ENCODE results near the gene PDGFD.
A peak's percentile ranks its signal among the peaks of the same experiment; 100 is the strongest.

The PDGFD gene

DNA sequence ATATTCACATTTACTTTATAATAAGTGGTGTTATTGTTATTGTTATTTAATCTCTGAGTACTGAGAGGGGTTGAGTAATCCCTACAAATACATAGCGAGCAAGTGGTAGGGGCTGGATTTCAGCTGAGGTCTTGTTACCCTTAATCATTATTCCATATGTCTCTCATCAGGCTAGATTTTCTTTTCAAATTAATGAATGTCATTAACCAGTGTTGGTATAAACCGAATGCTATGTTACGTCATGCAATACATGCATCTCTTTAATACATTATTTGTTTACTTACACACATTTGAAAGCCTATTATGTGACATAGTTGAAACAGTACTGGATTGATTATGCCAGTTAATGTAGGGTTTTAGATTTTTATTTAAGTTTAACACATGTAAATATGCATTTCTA is 18.9 kb downstream of the PDGFD start:
- no peak for DNase-seq (ENCODE audit: low read depth)

DNA sequence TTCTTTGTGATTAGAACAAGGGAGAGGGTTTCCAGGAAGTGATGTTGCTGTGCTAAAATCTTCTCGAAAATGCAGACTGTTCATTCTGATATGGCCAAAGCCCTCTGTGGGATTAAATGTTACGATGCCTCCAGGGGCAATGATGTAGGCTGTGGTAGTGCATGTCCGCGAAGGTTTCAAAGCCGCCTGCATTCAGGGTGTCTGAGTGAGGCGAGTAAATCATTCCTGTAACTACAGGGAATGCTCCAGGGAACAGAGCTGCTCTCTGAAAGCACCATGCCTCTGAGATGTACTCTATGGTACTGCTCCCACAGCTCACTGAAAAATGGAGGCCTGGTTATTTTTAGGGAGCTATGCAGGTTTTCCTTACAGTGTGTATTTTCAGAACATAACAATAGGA is 21.2 kb downstream of the PDGFD start:
- DNase-seq (ENCODE audit: low read depth), result no peak

DNA sequence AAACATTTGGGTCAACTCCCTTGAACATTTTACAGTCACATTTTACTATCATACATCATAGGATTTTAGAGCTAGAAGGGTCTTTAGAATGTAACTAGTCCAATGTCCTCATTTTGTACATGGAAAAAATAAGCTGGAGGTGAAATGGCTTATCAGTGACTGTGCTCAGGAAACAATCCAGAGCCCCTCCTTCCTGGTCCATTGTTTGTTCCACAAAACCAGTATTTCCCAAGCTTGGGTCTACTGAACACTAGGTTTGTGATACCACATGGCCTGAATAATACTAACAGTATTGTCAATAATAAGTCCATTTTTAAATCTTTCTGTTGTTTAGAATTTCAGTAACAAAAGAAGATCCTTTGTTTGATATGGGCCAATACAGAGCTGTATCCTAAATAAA is 27.1 kb downstream of the PDGFD start:
- DNase-seq (ENCODE audit: low read depth), result no peak

DNA sequence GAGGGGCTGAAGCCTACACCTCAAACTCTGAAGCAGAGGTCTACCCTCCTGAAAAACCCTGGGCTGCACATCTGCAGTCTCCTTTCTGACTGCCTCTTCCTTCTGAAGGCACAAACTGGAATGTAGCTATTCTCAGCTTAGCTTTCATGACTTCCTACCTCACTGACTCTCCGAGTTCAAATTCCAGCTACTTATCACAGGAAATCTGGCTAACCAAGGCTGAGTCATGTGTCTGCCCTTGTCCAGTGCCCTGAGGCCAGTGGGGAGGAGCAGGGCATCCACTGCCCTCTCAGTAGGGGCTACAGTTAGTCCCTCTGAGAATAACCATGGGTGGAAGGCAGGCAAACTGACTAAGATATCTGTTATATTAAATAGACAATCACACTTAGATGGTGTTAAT is 29.2 kb downstream of the PDGFD start:
- DNase-seq (ENCODE audit: low read depth), result no peak

DNA sequence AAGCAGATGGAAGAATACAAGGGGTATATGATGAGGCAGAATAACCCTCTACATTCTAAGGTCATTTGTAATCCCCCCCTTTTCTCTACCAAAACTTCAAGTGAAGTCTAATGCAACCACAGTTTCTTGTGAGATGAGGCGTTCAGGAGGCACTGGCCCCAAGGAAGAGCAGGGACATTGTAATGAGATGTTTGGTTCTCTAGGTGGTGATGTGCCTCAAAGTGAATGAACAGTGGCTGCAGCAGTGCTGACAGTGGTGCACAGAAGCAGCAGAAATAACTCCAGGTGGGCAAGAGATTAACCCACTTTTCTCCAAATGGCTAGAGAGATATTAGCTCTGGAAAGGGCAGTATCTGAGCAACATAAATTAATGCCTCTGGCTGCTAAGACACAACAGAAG is 33.8 kb downstream of the PDGFD start:
- DNase-seq (ENCODE audit: low read depth), result no peak

DNA sequence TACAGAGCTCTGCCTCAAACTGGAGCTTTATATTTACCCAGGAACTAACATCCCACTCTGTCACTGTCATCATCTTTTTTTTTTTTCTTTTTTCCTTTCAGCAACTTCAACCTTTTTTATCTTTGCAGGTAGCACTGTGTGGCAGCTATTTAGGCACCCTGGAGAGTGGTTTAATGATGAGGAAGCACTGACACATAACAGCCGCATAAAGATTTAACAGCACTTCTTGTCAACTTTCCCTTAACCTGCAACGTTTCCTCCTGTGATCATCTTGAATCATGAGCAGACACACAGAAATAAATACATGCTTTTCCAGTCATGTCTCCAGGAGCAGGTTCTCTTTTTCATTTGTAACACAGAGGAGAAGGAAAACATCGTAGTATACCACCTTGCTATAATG is 34.8 kb downstream of the PDGFD start:
- DNase-seq (ENCODE audit: low read depth), result no peak

DNA sequence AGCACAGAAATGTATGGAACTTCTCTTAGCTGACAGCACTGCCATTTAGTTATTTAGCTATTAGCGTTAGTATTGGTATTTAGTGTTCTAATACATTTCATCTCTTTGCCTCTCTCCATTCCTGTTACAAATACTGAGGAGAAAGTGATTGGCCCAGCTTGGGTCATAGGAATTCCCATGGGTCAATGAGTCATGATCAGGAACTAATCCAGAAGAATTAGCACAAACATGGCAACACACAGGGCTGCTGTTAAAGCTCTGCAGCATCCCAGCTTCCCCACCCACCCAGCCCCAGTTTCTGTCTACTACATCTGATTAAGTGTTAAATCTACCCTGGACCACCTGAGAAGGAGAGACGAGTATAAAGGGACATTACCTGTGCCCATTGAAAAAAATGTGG is 36.1 kb downstream of the PDGFD start:
- peak; percentile 69 for DNase-seq (ENCODE audit: low read depth)

DNA sequence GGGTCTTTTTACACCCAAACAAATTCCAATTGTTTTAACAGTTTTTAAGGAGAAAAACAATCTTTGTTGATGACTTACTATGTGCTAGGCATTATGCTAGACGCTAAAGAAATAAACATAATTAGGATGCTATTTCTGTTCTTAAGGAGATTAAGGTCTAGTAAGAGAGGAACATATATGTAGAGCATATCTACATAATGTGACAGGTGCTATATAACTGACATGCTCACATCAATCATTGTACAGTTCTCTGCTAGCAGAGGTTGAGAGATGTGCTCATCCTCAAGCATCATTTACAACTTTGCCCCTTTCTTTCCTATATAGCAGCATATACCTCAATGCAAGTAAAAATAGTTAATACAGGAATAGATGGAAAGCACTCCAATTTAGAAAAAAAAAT is 37.5 kb downstream of the PDGFD start:
- DNase-seq (ENCODE audit: low read depth), result no peak

DNA sequence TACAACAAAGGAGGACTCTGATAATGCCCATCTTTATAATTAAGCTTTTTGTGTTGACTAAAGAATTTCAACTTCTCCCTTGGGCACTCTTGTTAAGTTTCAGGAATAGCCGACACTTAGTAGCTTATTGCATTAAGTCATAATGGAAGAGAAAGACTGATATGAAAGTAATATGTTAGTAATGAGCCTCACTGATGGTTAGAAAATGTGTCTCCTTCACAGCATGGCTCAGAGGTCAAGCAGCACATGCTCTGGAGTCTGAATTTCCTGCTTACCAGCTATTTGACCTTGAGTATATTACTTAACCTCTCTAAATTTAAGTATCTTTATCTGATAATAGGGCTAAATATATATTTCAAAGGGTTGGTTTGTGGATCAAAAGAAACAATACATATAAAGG is 39.0 kb downstream of the PDGFD start:
- no peak for DNase-seq (ENCODE audit: low read depth)

DNA sequence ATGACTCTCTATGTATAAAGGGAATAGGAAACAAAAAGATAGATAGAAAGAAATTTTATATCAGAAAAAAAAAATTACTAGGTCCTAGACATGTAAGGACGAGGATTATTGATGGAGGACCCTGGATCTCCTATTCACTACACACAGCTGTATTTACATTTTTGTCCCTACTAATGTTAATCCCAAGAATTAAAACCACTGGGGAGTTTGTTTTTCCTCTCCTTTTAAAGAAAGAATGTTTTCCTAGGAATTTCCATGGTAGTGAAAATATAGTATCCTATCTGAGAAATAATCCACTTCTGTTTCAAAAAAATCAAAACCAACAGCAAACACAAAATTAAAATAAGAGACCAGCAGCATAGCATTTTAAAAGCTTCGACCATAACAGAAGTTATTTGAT is 41.1 kb downstream of the PDGFD start:
- DNase-seq (ENCODE audit: low read depth), result no peak

DNA sequence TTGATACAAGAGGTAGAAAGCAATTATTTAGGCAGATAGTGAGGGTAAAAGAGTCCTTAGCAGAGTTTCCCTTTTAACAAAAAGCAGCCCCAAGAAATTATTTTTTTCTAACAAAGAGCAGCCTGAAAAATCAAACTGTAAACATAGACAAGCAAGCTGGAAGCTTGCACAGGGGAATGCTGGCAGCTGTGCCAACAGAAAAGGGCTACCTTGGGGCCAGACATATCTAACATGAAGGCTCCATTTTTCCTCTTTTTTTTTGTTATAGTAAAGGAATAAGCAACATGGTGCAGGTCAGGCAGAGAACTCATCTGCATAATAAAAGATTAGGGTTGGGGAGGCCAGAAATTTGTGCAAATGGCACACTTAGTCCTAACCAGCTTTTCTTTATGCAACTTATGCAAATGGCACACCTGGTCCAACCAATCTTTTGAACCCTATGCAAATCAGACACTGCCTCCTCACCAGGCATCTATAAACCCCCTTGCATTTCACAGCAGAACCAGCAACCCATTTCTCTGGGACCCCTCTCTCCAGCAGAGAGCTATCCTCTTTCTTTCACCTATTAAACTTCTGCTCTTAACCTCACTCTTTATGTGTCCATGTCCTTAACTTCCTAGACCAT is 41.8 kb downstream of the PDGFD start:
- DNase-seq (ENCODE audit: low read depth), result no peak

DNA sequence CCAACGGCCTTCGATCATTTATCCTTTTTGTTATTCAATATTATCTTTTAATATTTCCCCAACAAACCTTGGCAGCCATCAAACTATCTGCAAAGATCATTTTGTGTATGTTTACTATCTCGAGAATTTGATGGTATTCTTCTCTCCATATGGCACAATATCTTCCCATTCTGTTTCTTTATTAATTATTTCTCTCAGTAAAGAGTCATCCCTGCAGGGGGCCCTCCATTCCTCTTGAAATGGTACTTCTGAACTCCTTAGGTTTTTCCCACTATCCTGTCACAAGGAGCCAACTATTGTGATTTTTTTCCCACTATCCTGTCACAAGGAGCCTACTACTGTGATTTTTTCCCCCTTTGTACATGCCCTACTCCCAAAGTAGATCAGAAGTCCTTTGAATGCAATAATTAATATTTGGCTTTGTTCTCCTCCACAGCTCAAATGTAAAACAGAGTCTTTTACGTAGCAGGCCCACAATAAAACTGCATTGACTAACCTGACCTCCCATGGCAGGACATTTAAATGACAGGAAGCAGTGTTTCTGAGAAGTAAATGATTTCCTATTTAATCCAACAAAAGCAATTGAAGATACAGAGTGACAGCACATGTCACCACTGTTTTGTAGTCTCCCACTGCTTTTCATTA is 43.3 kb downstream of the PDGFD start:
- DNase-seq (ENCODE audit: low read depth), result no peak

DNA sequence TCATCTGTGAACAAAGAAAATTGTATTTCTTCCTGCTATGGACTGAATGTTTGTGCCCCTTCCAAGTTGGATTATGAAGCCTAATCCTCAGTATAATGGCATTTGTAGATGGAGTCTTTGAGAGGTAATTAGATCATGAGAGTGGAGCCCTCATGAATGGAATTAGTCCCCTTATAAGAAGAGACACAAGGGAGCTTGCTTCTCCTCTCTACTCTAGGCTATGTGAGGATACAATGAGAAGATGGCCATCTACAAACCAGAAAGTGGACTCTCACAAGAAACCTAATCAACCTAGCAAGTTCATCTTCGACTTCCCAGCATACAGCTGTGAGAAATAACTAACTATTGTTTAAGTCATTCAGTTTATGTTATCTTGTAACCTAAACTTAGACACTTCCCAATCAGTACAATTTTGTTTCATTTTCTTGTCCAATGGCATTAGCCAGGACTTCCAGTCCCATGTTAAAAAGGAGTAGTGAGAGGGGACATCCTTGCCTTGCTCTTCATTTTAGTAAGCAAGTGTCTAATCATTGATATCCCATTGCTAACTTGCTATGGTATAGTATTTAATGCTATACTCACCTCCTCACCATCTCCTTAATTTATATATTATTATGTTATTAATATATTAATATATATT is 45.7 kb downstream of the PDGFD start:
- no peak for DNase-seq (ENCODE audit: low read depth)

DNA sequence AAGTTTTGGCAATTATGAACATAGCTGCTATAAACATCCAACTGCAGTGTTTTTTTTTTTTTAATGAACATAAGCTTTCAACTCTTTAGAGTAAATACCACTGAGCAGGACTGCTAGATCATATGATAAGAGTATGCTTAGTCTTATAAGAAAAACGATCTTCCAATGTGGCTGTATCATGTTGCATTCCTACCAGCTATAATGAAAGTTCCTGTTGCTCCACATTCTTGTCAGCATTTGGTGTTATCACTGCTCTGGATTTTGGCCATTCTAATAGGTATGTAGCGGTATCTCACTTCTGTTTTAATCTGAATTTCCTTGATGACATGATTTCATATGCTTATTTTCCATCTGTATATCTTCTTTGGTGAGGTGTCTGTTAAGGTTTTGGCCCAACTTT is 50.4 kb downstream of the PDGFD start:
- DNase-seq (ENCODE audit: low read depth), result no peak

DNA sequence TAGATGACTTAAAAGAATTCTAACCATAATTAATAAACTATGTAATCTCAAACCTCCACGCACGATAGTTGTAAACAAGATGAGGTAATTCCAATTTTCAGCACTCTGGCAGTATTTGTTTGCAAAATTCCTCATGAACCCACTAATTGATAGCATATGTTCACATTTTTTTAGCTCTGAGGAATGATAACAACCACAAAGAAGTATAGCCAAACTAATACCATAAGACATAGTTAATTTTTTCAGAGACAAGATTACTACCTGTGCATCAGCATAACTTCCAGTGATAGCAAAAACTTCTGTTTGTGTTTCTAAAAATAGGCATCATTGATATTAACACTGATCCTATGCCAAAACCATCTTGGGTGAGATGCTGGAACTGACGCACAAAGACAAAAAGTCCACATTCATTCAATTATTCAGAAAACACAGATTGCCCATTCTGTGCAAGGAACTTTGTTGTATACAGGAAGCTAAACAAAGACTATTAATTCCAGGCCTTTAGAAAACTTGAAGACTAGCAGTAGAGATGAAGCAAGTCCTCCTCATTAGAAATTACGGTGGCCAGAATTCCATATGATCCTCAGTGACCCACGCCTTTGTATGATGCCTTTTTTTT is 57.7 kb downstream of the PDGFD start:
- DNase-seq (ENCODE audit: low read depth), result peak; percentile 47

DNA sequence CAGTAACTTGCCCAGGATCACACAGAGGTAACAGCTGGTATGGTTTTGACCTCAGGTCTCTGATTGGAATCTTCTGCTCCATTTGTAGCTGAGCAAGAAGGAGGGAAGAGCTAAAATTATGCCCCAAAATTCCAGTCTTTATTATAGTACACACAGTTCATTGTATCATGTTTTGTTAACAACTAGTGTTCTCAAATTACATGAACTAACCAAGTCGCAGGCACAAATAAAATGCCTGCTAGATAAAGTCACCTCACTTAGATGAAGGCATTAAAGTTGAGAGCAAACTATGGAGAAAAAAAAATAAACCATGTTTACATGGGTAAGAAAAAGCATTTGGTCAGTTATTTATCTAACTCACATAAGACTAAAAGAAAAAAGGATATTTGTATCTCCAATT is 58.8 kb downstream of the PDGFD start:
- DNase-seq (ENCODE audit: low read depth), result no peak

DNA sequence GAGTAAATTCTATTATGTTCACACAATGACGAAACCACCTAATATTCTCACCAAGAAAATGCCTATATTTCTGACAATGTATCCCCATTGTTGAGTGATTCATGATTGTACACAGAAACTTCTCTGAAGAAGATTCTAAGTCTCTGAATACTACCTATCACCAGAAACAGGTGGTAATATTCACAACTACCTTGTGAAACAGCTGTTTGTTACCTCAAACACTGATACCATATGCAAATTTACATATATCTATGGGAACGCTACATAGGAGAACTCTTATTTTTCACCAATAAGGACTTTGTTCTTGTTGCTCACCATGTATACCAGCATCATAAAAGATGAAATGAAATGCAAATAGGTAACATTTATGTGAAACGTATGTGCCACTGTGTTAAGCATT is 59.3 kb downstream of the PDGFD start:
- no peak for DNase-seq (ENCODE audit: low read depth)

DNA sequence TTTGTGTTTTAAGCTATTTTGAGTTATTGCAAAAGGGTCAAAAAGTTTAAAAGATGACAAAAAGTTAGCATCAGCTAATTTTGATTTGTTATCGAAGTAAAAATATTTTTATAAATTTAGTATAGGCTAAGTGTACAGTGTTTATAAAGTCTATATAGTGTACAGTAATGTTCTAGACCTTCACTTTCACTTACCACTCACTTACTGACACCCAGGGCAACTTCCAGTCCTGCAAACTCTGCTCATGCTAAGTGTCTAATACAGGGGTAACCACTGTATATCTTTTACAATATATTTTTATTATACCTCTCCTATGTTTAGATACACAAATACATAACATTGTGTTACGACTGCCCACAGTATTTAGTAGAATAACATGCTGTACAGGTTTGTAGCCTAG is 59.7 kb downstream of the PDGFD start:
- DNase-seq (ENCODE audit: low read depth), result no peak

DNA sequence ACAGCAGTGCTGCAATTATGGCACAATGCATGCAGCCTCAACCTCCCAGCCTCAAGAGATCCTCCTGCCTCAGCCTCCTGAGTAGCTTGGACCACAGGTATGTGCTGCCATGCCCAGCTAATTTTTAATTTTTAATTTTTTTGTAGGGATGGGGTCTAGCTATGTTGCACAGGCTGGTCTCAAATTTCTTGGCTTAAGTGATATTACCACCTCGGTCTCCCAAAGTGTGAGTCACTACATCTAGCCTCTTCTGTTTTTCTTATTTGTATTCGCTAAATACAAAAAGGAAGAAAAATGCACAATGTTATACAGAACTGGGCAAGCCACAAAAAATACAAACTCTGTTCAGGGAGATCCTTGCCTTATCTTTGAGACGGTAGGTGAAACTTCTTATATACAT is 65.4 kb downstream of the PDGFD start:
- no peak for DNase-seq (ENCODE audit: low read depth)

DNA sequence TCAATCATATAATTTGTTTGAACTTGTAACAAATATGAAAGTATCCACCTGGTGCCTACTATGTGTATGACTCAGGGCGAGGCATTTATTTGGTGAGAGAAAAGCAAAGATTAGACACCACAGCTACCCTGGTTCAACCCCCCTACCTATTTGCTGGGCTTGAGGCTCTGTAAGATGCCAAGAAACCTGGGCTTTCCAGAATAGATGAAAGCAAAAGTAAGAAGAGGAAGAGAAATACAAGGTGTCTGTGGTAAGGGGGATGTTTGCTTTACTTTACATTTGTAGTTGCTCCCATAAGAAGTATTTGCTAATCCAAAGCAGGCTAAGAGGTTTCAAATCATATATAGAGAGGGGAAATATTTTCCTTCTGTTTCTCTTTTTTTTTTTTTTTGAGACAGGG is 65.8 kb downstream of the PDGFD start:
- no peak for DNase-seq (ENCODE audit: low read depth)

DNA sequence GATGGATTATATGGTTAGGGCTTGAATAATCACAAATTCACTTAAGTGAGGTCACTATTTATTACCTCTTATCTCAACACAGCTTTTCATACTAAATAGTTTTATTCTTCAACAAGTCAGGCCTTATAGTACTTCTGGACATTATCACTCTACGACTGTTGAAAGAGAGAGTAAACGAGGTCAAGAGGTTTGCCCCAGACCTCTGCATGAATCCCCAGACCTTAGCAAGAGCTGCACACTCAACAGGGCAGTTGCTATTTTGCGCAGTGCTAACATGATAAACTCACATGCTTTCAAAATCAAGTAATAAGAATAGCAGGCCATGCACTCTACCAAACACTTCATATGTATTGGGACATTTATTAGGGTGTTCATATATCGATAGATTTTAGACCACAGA is 67.0 kb downstream of the PDGFD start:
- no peak for DNase-seq (ENCODE audit: low read depth)

DNA sequence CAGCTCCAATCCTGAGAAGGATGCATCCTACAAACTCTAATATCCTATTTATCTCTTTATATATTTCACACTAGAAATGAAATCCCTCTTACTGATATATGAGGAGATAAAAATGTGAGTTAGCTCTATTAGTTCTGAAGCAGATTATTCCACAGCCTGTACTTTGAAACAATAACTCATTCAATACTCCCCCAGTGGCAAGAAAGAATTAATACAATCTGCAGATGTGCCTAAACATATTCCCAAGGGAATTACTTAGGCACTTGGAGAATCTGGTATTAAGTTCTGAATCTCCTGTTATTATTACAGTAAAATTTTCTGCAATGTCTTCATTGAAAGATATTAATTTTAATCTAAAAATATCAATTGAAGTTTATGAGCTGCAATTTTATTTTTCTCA is 68.2 kb downstream of the PDGFD start:
- DNase-seq (ENCODE audit: low read depth), result peak; percentile 44

DNA sequence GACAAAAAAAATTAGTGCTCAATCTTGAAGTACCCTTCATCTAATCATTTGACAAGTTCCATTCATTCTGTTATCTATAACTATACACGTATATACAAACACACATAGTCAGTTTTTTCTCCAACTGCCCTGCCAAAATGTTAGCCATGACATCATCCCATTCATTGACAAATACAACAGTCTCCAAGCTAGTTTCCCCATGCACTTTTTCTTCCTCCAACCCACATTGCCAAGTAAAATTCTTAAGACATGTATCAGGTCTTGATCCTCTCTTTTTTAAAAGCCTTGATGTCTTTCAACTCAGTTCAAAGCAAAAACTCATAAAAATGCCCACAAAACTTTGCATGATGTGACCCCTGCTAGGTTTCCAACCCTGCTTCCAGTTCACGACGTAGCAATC is 69.4 kb downstream of the PDGFD start:
- no peak for DNase-seq (ENCODE audit: low read depth)
